HepG2 (cell line): ENCODE results near the gene RPL39. TPM values are rescaled to one million over a fixed set of nuclear protein-coding genes. Genes with fewer than 3 reads are reported as not detected.
A peak's percentile ranks its signal among the peaks of the same experiment; 100 is the strongest.

ENCODE experiments used
- ASH2L ChIP-seq: fragments of 300-600, 200-600 bp; sonication (generic); IDR thresholded peaks from 2 replicates; pipeline ENCODE4 v1.7.0; 2017; ENCODE audit warnings: low read depth, mild to moderate bottlenecking, moderate library complexity, mixed read lengths, low read length; ENCODE audit not compliant: insufficient read length
- DNMT1 ChIP-seq: sonication (generic); formaldehyde crosslinking; IDR thresholded peaks from 2 replicates; pipeline ENCODE4 v1.5.1; 2020; ENCODE audit warnings: mild to moderate bottlenecking, missing genetic modification reagents
- DNMT3B ChIP-seq: conservative IDR thresholded peaks from 2 replicates; pipeline ENCODE4 v1.6.1; 2016; ENCODE audit warnings: missing biosample characterization, control low read depth
- HNRNPLL ChIP-seq: fragments of 200-400 bp; formaldehyde crosslinking; IDR thresholded peaks from 2 replicates; pipeline ENCODE4 v1.6.1; 2017; ENCODE audit warnings: mild to moderate bottlenecking, low read depth, low read length; ENCODE audit not compliant: poor library complexity, severe bottlenecking
- HOXD1 ChIP-seq: sonication (generic); formaldehyde crosslinking; IDR thresholded peaks from 2 replicates; pipeline ENCODE4 v1.5.0; 2020; ENCODE audit warnings: missing genetic modification reagents
- KMT2A ChIP-seq: sonication (generic); formaldehyde crosslinking; IDR thresholded peaks from 2 replicates; pipeline ENCODE4 v1.4.0; 2020; ENCODE audit warnings: missing genetic modification reagents
- MBD4 ChIP-seq: IDR thresholded peaks from 2 replicates; pipeline ENCODE4 v1.6.1; 2012; ENCODE audit warnings: low read length, inconsistent platforms, borderline replicate concordance
- MTA1 ChIP-seq: sonication (generic); formaldehyde crosslinking; IDR thresholded peaks from 2 replicates; pipeline ENCODE4 v1.4.0; 2020; ENCODE audit warnings: missing genetic modification reagents, mild to moderate bottlenecking, borderline replicate concordance
- RFXANK ChIP-seq: IDR thresholded peaks from 2 replicates; pipeline ENCODE4 v1.6.1; 2016
- SETDB1 ChIP-seq: sonication (generic); formaldehyde crosslinking; IDR thresholded peaks from 2 replicates; pipeline ENCODE4 v1.5.1; 2020; ENCODE audit warnings: missing genetic modification reagents, mild to moderate bottlenecking, borderline replicate concordance
- SNAPC2 ChIP-seq: sonication (generic); formaldehyde crosslinking; IDR thresholded peaks from 2 replicates; pipeline ENCODE4 v1.8.1; 2022; ENCODE audit warnings: mild to moderate bottlenecking, missing genetic modification reagents
- TEAD2 ChIP-seq: sonication (generic); formaldehyde crosslinking; IDR thresholded peaks from 2 replicates; pipeline ENCODE4 v1.9.0; 2021; ENCODE audit warnings: missing genetic modification reagents
- ZC3H13 ChIP-seq: sonication (generic); formaldehyde crosslinking; IDR thresholded peaks from 2 replicates; pipeline ENCODE4 v1.8.1; 2023; ENCODE audit warnings: mild to moderate bottlenecking, missing genetic modification reagents, moderate library complexity
- ZNF337 ChIP-seq: sonication (generic); formaldehyde crosslinking; IDR thresholded peaks from 2 replicates; pipeline ENCODE4 v1.5.1; 2020; ENCODE audit warnings: missing genetic modification reagents, low read depth, mild to moderate bottlenecking, borderline replicate concordance
- ZNF615 ChIP-seq: sonication (generic); formaldehyde crosslinking; IDR thresholded peaks from 2 replicates; pipeline ENCODE4 v1.5.0; 2020; ENCODE audit warnings: mild to moderate bottlenecking, missing genetic modification reagents, borderline replicate concordance
- polyA plus RNA-seq, 8 experiments: library from polyadenylated mRNA; depleted of rRNA in 3 of 8; stranded (reverse) in 7 of 8; unstranded in 1 of 8; fragments of >200 nt; fragmentation: Illumina TruSeq in 4 of 8; extraction: Trizol in 4 of 8; gene quantifications; 2 replicates each; pipeline versions ENCODE4 v1.2.1 to v1.2.3, GENCODE V29; 2011 to 2016; ENCODE audit warnings: low read depth in 4 of 8, missing spikeins in 1 of 8, mixed read lengths in 1 of 8; ENCODE audit not compliant: insufficient read depth in 1 of 8
- total RNA-seq, 5 experiments: library from RNA; depleted of rRNA; stranded (reverse); fragments of >200 nt; fragmentation: Illumina TruSeq; extraction: Trizol; gene quantifications; 2 replicates each; pipeline ENCODE4 v1.2.3, GENCODE V29; 2016; ENCODE audit warnings: low read depth in 1 of 5
- TF ChIP-seq, protein P1 (sequence below): sonication (generic); formaldehyde crosslinking; IDR thresholded peaks from 2 replicates; pipeline ENCODE4 v1.8.0; 2022; ENCODE audit warnings: mild to moderate bottlenecking, missing genetic modification reagents
- TF ChIP-seq, protein P2 (sequence below): sonication (generic); formaldehyde crosslinking; IDR thresholded peaks from 2 replicates; pipeline ENCODE4 v1.4.0; 2020; ENCODE audit warnings: mild to moderate bottlenecking, low read depth, missing genetic modification reagents
- TF ChIP-seq, protein P3 (sequence below), 2 experiments: fragments of 450-650 bp in 1 of 2; sonication (generic) in 1 of 2; formaldehyde crosslinking in 1 of 2; IDR thresholded peaks; 2 replicates each; pipeline versions ENCODE4 v1.6.1 to v1.8.0; 2016 to 2022; ENCODE audit warnings: antibody characterized with exemption in 1 of 2, mild to moderate bottlenecking in 1 of 2, missing genetic modification reagents in 1 of 2

Gene RPL39
- total and polyA plus RNA-seq, 2 of the 13 experiments (the other 11 are each of a cell fraction or from before 2014, with no cell fraction given), result 2,312 to 3,547 TPM

DNA sequence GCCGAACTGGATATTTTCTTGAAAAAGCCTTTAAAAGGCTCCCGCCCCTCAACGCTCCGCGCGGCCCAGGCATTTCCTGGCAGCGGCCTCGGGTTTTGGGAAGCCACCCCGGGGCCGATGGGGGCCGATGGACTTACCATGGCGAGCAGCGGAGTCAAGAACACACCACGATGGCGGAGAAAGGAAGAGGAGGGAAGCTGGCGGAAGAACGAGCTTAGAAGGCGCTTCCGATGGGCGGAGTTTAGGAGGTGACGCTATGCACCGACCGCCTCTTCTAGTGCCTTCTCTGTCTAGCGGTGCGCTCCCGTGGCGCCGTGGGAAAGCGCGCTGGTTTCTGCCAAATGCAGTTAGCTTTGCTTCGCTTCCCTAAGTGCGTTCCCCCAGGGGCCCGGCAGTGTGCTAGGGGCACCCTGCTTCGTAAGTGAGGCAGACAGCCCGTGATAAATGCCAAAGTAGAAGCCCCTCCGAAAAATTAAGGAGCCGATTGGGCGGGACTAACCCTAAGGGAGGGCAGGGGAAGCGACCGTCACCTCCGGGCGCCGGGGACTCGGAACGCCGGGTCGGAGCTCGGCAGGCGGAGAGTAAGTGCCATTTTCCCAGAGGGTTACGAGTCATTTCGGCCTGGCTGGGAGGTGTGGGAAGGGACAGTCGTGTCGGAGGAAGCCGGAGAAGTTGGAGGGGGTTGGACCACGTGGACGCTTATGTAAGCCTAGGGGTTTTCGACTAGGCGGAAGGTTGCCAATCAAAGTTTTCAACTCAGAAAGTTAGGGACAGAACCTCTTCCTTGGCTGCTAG is at the start of gene RPL39 (continued):
- TF ChIP-seq, protein P1, sequence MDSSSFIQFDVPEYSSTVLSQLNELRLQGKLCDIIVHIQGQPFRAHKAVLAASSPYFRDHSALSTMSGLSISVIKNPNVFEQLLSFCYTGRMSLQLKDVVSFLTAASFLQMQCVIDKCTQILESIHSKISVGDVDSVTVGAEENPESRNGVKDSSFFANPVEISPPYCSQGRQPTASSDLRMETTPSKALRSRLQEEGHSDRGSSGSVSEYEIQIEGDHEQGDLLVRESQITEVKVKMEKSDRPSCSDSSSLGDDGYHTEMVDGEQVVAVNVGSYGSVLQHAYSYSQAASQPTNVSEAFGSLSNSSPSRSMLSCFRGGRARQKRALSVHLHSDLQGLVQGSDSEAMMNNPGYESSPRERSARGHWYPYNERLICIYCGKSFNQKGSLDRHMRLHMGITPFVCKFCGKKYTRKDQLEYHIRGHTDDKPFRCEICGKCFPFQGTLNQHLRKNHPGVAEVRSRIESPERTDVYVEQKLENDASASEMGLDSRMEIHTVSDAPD, result peak; percentile 49; the same call in 1 of the 2 replicates
- TF ChIP-seq KMT2A (CRISPR knock-in tag) (0 out of 2 replicates have a peak, but pooled peaks have one; percentile 41), SNAPC2 (CRISPR knock-in tag) (peak; percentile 62; the same call in 1 of the 2 replicates), ZC3H13 (CRISPR knock-in tag) (no peak), RFXANK (CRISPR knock-in tag) (no peak), SETDB1 (CRISPR knock-in tag) (no peak), HOXD1 (CRISPR knock-in tag) (0 out of 2 replicates have a peak, but pooled peaks have one; percentile 19), DNMT1 (no peak), ZNF615 (CRISPR knock-in tag) (no peak), ASH2L (no peak), MBD4 (no peak), TEAD2 (no peak), MTA1 (no peak), ZNF337 (CRISPR knock-in tag) (no peak), HNRNPLL (peak; percentile 58), DNMT3B (no peak)
- TF ChIP-seq, protein P2, sequence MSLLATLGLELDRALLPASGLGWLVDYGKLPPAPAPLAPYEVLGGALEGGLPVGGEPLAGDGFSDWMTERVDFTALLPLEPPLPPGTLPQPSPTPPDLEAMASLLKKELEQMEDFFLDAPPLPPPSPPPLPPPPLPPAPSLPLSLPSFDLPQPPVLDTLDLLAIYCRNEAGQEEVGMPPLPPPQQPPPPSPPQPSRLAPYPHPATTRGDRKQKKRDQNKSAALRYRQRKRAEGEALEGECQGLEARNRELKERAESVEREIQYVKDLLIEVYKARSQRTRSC (CRISPR knock-in tag), result no peak; the same call in 1 of the 2 replicates
- TF ChIP-seq, protein P3, sequence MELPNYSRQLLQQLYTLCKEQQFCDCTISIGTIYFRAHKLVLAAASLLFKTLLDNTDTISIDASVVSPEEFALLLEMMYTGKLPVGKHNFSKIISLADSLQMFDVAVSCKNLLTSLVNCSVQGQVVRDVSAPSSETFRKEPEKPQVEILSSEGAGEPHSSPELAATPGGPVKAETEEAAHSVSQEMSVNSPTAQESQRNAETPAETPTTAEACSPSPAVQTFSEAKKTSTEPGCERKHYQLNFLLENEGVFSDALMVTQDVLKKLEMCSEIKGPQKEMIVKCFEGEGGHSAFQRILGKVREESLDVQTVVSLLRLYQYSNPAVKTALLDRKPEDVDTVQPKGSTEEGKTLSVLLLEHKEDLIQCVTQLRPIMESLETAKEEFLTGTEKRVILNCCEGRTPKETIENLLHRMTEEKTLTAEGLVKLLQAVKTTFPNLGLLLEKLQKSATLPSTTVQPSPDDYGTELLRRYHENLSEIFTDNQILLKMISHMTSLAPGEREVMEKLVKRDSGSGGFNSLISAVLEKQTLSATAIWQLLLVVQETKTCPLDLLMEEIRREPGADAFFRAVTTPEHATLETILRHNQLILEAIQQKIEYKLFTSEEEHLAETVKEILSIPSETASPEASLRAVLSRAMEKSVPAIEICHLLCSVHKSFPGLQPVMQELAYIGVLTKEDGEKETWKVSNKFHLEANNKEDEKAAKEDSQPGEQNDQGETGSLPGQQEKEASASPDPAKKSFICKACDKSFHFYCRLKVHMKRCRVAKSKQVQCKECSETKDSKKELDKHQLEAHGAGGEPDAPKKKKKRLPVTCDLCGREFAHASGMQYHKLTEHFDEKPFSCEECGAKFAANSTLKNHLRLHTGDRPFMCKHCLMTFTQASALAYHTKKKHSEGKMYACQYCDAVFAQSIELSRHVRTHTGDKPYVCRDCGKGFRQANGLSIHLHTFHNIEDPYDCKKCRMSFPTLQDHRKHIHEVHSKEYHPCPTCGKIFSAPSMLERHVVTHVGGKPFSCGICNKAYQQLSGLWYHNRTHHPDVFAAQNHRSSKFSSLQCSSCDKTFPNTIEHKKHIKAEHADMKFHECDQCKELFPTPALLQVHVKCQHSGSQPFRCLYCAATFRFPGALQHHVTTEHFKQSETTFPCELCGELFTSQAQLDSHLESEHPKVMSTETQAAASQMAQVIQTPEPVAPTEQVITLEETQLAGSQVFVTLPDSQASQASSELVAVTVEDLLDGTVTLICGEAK (IDR thresholded peaks at IDR 0.05), result no peak
- TF ChIP-seq, protein P3 (CRISPR knock-in tag; IDR thresholded peaks at IDR 0.05), result peak; percentile 24; the same call in 1 of the 2 replicates
